NT2/D1 (cell line): Measurements from ENCODE around the gene NEU4.

Source experiments
- DNase-seq: peaks from one replicate; pipeline ENCODE4 v3.0.0-alpha.2; 2011; ENCODE audit warnings: low read depth, low spot score
- H3K27me3 ChIP-seq: 2 replicates; pipeline ENCODE4 v1.6.0; 2011; ENCODE audit warnings: mild to moderate bottlenecking; ENCODE audit not compliant: insufficient read length, insufficient read depth
- H3K36me3 ChIP-seq: 2 replicates; pipeline ENCODE4 v1.6.1; 2011; ENCODE audit warnings: mild to moderate bottlenecking, low read length, mixed read lengths; ENCODE audit not compliant: insufficient read depth, insufficient read length
- H3K4me1 ChIP-seq: 2 replicates; pipeline ENCODE4 v1.5.1; 2011; ENCODE audit not compliant: insufficient read depth, insufficient read length
- H3K4me3 ChIP-seq: 2 replicates; pipeline ENCODE4 v1.5.1; 2011; ENCODE audit warnings: low read depth; ENCODE audit not compliant: insufficient read length
- H3K9ac ChIP-seq: 2 replicates; pipeline ENCODE4 v1.6.0; 2011; ENCODE audit warnings: low read depth; ENCODE audit not compliant: insufficient read length
- H3K9me3 ChIP-seq: 2 replicates; pipeline ENCODE4 v1.5.1; 2011; ENCODE audit warnings: mild to moderate bottlenecking, low read length; ENCODE audit not compliant: insufficient read depth
- SUZ12 ChIP-seq: IDR thresholded peaks from 2 replicates; pipeline ENCODE4 v1.6.1; 2011; ENCODE audit not compliant: insufficient read length, insufficient read depth; ENCODE audit errors: extremely low read depth
- YY1 ChIP-seq: IDR thresholded peaks from 2 replicates; pipeline ENCODE4 v1.6.1; 2011; ENCODE audit not compliant: insufficient read length, insufficient read depth
- ZNF274 ChIP-seq: IDR thresholded peaks from 2 replicates; pipeline ENCODE4 v1.6.1; 2011; ENCODE audit warnings: mild to moderate bottlenecking, low read depth, low read length

Gene NEU4

GRCh38 chr2:241764275-241765241 lies 44.4 kb upstream of the NEU4 start:
- H3K9ac ChIP-seq = peak overlapping the region; percentile 64

GRCh38 chr2:241767464-241768250 lies 41.3 kb upstream of the NEU4 start:
- H3K9ac ChIP-seq = no peak overlapping the region
- no peaks in the 10 kb centered on the region for H3K36me3 ChIP-seq
- no peak overlapping the region for H3K4me3 ChIP-seq
- TF ChIP-seq ZNF274 = no peak
- no peak for TF ChIP-seq YY1
- TF ChIP-seq SUZ12 = no peak
- no peak for DNase-seq
- H3K4me1 ChIP-seq = peaks cover 27% of the 10 kb centered on the region
- H3K27me3 ChIP-seq = no peaks in the 10 kb centered on the region
- no peaks in the 10 kb centered on the region for H3K9me3 ChIP-seq

More at GRCh38 chr2:241764275-241765241, 44.4 kb upstream of the NEU4 start:
- Histone ChIP-seq H3K4me3 (no peak overlapping the region), H3K36me3 (peaks cover 12% of the 10 kb centered on the region), H3K9me3 (peaks cover 10% of the 10 kb centered on the region), H3K4me1 (peaks cover 10% of the 10 kb centered on the region), H3K27me3 (no peaks in the 10 kb centered on the region)
- TF ChIP-seq YY1 = no peak
- TF ChIP-seq ZNF274 = no peak
- TF ChIP-seq SUZ12 = no peak
- DNase-seq = no peak

- H3K27me3 ChIP-seq = no peaks in the 10 kb centered on the region
- DNase-seq = no peak
- H3K9me3 ChIP-seq = no peaks in the 10 kb centered on the region
- no peak for TF ChIP-seq YY1
- no peak for TF ChIP-seq ZNF274
- TF ChIP-seq SUZ12 = no peak
- H3K9ac ChIP-seq = no peak overlapping the region
- H3K4me1 ChIP-seq = peaks cover 28% of the 10 kb centered on the region
- H3K36me3 ChIP-seq = no peaks in the 10 kb centered on the region
- no peak overlapping the region for H3K4me3 ChIP-seq
Observed at GRCh38 chr2:241768251-241768711, 40.7 kb upstream of the NEU4 start.

GRCh38 chr2:241768850-241769249 lies 40.1 kb upstream of the NEU4 start:
- no peak overlapping the region for H3K9ac ChIP-seq
- DNase-seq = no peak

GRCh38 chr2:241769819-241770184 lies 39.2 kb upstream of the NEU4 start:
- Histone ChIP-seq H3K9ac (peak overlapping the region; percentile 61), H3K4me1 (peaks cover 25% of the 10 kb centered on the region), H3K4me3 (no peak overlapping the region), H3K27me3 (no peaks in the 10 kb centered on the region), H3K36me3 (no peaks in the 10 kb centered on the region), H3K9me3 (no peaks in the 10 kb centered on the region)
- TF ChIP-seq YY1 (no peak), ZNF274 (no peak), SUZ12 (no peak)
- DNase-seq = no peak

More at GRCh38 chr2:241768850-241769249, 40.1 kb upstream of the NEU4 start:
- no peaks in the 10 kb centered on the region for H3K9me3 ChIP-seq
- H3K27me3 ChIP-seq = no peaks in the 10 kb centered on the region
- H3K4me3 ChIP-seq = no peak overlapping the region
- H3K36me3 ChIP-seq = no peaks in the 10 kb centered on the region
- no peak for TF ChIP-seq YY1
- no peak for TF ChIP-seq ZNF274
- TF ChIP-seq SUZ12 = no peak
- H3K4me1 ChIP-seq = peaks cover 28% of the 10 kb centered on the region

- no peak for DNase-seq
- Histone ChIP-seq H3K4me1 (peaks cover 27% of the 10 kb centered on the region), H3K9me3 (no peaks in the 10 kb centered on the region), H3K9ac (peak overlapping the region; percentile 61), H3K27me3 (no peaks in the 10 kb centered on the region), H3K36me3 (no peaks in the 10 kb centered on the region), H3K4me3 (no peak overlapping the region)
- TF ChIP-seq SUZ12 (no peak), ZNF274 (no peak), YY1 (no peak)
Observed at GRCh38 chr2:241770185-241770935, 38.6 kb upstream of the NEU4 start.

- no peak for DNase-seq
- TF ChIP-seq ZNF274 (no peak), SUZ12 (no peak), YY1 (no peak)
- no peaks in the 10 kb centered on the region for H3K27me3 ChIP-seq
- peaks cover 33% of the 10 kb centered on the region for H3K4me1 ChIP-seq
- peak overlapping the region; percentile 70 for H3K9ac ChIP-seq
- H3K36me3 ChIP-seq = no peaks in the 10 kb centered on the region
- H3K4me3 ChIP-seq = peak overlapping the region; percentile 8
- no peaks in the 10 kb centered on the region for H3K9me3 ChIP-seq
Observed at GRCh38 chr2:241770936-241771285, 38.1 kb upstream of the NEU4 start.
